ENCODE results near the gene CHN2.

- TF ChIP-seq HDGF (IDR thresholded peaks at IDR 0.05; ENCODE audit: borderline replicate concordance) (no peak), ELF4 (IDR thresholded peaks at IDR 0.05) (no peak), BHLHE40 (IDR thresholded peaks at IDR 0.05; ENCODE audit: borderline replicate concordance) (no peak), LEF1 (IDR thresholded peaks at IDR 0.05; ENCODE audit: borderline replicate concordance) (no peak), ARNT (IDR thresholded peaks at IDR 0.05) (no peak), SP1 (IDR thresholded peaks at IDR 0.05) (no peak)
Observed at GRCh38 chr7:29306319-29306991, 111.9 kb downstream of the CHN2 start.
